Putamen (tissue), 1 donor: Measurements from ENCODE around the gene PEX26.
"Not testable (repeated sequence)": the region's sequence is repeated elsewhere in the genome, so short reads cannot be mapped to it uniquely, and the experiment has no call there.

Experiments
- DNase-seq: peaks from one replicate; pipeline ENCODE4 v3.0.0-alpha.2; 2016; ENCODE audit warnings: low spot score

Gene PEX26

DNA sequence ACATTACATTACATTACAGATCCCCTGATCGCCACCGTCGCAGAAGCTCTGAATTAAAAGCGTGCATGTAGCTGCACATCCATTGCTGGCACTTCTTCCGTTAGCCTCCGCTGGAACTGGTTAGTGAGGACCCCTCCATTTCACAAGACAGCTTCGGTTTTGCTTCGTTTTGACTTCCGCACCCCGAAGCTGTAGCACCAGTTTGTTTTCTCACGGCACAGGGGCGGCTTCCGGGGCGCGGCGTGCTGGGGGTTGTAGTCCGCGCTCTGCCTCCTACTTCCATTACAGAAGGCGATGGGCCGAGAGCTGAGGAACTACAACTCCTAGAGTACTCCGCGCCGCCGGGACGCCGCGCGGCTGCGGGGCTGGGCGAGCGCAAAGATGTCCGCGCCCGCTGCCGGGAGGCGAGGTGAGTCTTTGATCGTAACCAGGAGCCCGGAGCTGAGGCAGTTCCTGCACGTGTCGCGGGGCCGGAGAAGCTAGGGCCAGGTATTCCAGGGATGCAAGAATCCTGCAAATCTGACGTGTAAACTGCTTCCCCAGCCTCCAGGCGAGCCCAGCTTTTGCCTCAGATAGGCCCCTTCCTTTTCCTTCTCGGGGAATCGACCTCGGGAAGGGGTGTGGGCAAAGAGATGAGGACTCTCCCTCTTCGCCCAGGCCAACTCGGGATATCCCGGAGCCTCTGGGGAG is at the start of gene PEX26:
Gene PEX26, plus strand, starts transcription at position 352 of the 690 bp plus-strand sequence. CDS start 387 bp downstream, outside the sequence.
- DNase-seq: peak; percentile 96

DNA sequence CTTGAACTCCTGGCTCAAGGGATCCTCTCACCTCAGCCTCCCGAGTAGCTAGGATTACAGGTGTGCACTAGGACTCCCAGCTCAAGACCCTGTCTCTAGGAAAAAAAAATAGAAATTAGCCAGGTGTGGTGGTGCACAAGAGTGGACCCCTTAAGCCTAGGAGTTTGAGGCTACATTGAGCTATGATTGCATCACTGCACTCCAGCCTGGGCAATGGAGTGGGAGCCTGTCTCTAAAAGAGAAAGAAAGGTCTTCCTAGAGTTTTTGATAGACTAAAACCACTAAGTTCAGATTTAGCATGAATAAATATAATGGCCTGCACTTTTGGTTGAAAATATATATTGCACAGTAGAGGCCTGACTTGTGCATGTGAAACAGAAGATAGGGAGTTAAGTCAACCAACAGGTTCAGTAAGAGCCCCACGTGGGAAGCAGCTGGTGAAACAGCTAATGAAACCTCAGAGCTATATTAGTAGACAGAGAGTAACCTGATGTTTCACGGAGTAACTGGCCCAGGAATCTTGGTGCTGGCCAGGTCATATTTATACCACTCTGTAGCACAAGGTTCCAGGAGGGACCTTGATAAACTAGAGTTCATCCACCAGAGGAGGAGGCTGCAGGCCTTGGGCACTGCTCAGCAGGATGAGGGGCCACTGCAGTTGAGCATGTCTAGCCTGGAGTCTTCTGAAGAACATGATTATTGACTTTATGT is 48.8 kb upstream of the PEX26 start:
- DNase-seq: no peak

DNA sequence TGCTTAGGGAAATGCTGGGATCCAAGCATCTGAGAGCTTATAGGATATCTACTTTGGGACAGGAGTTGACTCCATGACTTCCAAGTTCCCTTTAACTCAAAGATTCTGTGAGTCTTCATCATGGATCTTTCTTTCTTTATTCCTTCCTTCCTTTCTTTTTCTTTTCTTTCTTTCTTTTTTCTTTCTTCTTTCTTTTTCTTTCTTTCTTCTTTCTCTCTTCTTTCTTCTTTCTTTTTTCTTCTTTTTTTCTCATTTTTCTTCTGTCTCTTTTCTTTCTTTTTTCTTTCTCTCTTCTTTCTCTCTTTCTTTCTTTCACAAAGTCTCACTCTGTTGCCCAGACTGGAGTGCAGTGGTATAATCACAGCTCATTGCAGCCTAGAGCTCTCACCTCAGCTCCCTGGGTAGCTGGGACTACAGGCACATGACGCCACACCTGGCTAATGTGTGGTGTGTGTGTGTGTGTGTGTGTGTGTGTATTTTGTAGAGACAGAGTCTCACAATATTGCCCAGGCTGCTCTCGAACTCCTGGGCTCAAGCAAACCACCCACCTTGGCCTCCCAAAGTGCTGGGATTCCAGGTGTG is 48.0 kb upstream of the PEX26 start:
- no peak for DNase-seq

DNA sequence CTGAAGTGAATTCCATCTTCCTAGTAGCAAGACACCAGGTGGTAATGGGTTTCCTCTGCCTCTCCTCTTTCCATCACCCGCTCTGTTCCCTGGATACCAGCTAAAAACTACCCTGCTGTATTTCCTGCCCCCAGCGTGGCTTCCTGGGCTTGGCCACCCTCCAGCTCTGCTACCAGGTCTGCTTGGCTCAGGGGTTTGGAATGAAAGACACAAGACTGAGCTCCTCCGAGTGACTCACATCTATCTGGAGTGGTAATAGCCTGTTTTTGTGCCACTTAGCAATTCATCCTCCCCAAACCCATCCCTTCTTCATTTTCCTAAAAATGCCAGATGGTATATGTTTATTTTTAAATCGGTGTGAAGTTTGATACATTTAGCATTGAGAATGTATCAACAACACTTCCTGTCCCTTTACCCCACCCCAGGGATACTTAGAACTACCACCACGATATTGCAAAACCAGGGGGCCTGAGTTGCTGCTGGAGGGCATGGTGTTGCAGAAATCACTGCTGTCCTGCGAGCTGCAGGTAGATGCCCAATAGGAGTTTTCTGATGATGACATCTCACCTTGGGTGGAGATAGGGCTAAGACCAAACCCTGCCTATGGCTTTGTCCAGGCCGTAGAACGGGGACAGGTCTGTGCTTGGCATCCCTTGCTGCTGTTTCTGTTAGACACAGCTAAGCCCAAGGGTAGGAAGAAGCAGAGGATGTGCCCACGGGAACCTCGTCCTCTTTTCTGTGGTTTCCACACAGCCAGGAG is 45.9 kb upstream of the PEX26 start:
- no peak for DNase-seq

DNA sequence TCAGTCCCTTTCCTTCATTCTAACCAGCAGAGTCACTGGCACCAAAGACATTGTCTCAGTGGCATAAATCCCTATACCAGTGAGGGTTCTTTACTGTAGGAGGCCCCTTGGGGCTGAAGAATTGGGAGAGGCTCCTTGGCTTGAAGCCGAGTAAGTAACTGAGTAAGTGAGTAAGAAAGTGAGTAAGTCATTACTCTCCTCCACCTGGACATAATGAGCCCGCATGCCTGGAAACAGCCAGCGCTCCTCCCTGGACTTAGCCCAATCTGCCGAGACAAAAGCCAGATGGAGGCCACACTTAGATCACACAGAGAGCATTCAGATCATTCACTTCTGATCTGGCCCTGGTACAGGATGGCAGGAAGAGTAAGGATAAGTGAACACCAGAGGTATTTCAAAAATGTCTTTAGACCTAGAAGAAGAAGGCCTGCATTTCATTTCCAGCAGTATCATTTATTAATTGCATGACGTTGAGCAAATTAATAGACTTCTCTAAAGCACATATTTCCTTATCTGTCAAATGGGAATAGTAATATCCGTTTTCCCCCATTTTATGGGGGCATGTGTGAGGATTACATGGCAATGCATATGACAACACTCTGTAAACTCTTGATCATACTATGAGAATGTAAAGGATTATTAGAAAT is 45.2 kb upstream of the PEX26 start:
- DNase-seq: no peak

DNA sequence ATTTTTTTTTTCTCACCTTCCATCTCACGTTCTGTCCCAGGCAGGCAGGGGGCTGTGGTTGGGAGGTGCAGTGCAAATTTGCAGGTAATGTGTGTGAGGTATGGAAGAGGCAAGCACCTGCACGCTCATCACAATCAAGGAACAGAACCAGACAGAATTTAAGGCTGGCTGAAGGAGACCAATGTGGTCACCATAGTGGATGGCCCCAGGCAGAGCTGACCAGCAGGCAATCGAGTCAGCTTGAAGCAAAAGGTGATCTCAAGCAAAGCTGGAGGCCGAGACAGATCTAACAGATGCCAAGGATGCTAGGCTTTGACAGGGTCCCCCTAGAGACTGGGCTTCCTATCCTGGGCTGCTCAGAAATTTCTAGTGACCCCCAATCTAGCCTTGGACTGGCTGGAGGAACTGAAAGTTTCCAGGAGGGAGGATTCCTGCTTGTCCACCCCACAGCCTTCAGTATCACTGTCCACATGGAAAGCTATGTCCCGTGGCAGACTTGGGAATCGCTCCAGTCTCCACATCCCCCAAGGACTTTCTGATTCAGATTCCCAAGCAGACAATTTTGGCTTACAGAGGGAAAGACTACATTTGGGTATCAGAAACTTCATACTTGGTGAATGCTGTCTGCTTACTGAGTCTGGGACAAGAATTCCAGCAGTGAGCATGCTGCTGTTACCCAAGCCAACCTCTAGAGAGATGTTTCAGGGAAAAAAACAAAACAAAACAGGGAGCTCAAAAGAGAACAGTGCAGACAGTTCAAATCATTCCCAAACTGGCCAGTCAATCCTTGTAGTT is 44.4 kb upstream of the PEX26 start:
- no peak for DNase-seq

DNA sequence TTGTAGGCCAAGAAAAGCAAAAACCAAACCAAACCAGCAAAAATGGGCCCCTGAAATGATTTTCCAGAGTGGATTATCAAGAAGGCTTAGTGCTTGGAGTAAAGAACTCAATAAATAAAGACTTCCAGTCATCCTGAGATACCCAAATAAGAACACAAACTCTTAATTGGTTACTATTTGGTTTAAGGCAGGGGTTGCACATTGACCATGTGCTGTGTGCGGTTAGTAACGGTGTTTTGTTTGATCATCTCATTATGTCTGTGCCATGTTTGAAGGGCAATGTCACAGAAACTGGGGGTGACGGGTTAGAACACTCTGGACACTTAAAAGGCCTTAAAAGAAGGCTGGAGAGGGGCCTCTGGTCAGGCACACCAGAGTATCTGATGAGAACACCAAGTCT is 43.7 kb upstream of the PEX26 start:
- DNase-seq: no peak

DNA sequence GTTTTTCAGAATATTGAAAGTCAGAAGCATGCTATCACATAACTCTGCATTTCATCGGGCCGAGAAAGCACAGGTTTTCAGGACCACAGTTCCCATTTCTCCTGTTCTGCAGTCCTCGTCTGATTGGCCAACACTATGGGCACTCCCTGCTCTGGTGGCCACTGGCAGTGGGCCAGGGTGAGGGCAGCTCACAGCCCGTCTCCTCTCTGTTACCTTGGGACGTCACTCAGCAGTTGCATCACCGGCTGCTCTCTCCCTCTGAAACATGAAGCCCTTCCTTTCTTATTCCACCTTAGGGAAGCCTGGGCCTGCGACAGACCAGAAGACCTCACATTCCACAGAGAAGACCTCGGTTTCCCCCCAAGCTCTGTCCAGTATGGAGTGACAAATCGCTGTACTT is 42.0 kb upstream of the PEX26 start:
- DNase-seq: no peak

DNA sequence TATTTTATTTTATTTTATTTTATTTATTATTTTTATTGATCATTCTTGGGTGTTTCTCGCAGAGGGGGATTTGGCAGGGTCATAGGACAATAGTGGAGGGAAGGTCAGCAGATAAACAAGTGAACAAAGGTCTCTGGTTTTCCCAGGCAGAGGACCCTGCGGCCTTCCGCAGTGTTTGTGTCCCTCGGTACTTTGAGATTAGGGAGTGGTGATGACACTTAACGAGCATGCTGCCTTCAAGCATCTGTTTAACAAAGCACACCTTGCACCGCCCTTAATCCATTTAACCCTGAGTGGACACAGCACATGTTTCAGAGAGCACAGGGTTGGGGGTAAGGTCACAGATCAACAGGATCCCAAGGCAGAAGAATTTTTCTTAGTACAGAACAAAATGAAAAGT is 36.9 kb upstream of the PEX26 start:
- not testable (repeated sequence) for DNase-seq

DNA sequence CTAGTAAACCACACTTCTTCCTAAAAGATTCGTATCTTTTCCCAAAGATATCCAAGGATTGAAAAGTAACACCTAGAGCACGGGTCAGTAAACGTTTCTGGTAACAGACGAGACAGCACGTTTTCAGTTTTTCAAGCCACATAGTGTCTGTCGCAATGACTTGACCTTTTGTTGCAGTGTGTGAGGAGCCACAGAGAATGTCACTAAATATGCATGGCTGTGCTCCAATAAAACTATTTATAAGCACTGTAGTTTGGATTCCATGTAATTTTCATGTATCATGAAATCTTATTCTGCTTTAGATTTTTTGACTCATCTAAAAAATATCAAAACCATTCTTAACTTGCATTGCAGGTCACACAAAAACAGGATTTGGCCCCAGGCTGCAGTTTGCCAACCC is 35.1 kb upstream of the PEX26 start:
- DNase-seq: no peak

DNA sequence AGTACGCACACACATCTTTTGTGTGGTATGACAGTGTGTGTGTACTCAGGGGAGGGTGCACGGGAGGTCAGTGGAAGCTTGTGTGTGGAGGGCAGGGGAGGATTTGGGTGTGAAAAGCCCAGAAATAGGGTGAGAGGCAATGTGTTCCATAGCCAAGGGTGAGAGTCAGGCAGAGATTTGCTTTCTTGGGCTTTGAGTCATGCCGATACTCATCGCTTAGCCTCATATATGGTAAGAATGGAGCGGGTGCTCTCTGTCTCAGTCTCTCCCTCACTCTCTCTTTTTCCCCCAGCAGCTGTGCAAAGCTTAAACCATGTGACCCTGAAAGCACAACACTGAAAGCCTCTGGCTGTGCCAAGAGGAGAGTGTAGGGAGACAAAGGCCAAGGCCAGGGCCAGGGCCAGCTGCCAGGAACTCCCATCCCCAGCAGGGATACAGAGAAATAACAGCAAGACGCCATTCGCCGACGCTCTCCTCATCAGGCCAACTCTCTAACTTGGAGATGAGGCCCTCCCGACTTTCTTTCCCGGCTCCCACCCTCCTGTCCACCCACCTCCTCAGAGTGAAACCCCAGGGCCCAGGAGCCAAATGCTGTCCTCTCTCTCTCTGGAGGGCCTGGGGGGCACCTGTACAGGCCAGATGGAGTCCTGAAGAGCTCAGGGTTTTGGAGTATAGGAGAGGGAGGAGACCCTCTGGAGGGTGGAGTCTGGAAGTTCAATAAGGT is 33.1 kb upstream of the PEX26 start:
- DNase-seq: peak; percentile 97

DNA sequence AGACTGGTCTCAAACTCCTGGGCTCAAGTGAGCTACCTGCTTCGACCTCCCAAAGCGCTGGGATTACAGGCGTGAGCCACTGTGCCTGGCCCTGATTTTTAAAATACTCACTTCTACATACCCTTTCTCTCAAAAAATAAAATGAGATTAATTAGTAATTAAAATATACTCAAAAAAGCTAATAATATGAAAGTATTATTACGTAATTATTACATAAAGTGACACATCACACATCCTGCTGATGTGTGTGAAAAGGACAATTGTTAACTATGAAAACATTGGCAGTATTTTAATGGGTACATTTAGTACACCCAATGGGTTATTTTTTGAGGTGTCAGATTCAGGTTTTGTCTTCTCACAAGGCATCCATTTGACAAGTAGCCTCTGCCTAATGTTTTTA is 32.0 kb upstream of the PEX26 start:
- DNase-seq: no peak

DNA sequence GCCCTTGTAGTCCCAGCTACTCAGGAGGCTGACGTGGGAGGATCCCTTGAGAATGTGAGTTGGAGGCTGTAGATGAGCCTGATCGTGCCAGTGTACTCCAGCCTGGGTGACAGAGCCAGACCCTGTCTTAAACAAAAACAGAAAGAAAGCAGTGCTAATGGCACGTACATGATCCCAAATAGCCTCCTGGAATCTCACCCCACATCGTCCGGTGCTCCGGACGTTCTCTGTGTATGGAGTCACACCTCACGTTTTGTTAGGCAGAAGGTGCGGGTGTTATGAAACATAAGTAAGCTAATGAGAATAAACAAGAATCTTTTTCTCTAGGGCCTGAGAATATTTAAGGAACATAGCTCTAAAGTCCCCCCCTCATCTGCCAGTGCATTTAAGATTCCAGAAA is 29.7 kb upstream of the PEX26 start:
- DNase-seq: no peak

DNA sequence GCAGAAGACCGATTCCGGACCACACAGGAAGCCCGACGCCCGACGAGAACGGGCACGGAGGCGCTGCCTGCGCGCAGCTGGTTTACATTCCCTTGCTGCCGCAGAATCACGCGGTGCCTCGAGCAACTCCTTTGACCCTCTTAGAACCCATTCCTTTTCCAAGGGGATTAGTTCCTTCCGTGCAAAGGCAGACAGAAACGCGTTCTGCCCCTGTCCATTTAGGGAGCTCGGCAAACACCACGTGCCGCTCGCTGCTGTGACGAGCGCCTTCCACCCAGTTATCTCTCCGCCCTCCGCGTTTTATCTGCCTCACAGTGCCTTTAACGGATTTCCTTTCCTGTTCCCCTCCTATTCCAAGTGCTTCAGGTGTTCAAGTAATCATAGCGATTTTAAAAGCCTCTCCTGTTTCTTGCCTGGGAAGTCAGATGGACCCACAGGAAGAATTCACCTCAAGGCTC is 29.3 kb upstream of the PEX26 start:
- DNase-seq: no peak

DNA sequence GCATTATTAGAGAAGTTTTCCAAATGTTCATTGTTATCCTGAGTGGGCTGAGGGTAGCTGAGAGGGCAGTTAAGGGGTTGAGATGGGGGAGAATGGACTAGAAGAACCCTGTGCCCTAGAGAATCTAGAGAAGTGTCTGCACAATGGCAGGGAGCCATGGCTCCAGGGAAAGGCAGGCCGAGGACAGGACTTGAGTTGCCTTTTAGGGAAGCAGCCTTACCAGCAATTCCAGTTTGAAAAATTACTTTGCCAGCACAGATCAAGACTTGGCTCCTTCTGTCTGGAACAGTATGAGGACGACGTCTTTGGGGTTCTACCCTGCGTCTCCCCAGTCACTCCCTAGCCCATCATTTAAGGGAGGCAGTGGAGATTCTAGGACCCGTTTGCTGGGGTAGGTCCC is 27.7 kb upstream of the PEX26 start:
- no peak for DNase-seq

DNA sequence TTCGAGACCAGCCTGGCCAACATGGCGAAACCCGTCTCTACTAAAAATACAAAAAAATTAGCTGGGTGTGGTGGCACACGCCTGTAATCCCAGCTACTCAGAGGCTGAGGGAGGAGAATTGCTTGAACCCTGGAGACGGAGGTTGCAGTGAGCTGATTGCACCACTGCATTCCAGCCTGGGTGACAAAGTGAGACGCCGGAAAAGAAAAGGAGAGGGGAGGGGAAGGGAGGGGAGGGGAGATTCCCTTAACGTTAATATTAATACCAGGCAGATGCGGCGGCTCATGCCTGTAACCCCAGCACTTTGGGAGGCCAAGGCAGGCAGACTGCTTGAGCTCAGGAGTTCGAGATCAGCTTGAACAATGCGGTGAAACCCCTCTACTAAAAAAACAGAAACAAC is 26.7 kb upstream of the PEX26 start:
- DNase-seq: not testable (repeated sequence)

DNA sequence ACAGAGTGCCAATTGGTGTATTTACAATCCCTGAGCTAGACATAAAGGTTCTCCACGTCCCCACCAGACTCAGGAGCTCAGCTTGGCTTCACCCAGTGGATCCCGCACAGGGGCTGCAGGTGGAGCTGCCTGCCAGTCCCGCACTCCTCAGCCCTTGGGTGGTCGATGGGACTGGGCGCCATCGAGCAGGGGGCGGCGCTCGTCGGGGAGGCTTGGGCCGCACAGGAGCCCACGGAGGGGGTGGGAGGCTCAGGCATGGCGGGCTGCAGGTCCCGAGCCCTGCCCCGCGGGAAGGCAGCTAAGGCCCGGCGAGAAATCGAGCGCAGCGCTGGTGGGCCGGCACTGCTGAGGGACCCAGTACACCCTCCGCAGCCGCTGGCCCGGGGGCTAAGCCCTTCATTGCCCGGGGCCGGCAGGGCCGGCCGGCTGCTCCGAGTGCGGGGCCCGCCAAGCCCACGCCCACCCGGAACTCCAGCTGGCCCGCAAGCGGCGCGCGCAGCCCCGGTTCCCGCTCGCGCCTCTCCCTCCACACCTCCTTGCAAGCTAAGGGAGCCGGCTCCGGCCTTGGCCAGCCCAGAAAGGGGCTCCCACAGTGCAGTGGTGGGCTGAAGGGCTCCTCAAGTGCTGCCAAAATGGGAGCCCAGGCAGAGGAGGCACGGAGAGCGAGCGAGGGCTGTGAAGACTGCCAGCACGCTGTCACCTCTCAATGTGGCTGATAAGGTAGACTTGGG is 24.4 kb upstream of the PEX26 start:
- DNase-seq: not testable (repeated sequence)

DNA sequence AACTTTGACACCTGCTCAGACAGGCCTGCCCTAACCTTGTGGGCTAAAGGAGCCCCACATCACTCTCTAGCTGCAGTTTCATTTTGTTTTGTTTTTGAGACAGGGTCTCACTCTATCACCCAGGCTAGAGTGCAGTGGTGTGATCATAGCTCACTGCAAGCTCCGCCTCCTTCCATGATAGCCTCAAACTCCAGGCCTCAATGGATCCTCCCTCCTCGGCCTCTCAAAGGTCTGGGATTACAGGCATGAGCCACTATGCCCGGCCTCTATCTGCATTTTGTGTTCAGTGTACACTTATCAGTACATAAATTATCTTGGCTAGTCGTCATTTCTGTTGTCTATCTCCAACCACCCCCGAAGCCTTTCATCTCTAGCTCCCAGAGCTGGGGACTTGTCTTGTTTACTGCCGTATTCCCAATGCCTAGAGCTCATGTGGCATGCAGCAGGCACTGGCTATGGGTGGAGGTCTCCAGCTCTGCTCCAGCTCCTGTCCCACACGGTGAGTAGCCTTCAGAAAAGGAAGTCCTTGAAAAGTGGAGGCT is 22.1 kb upstream of the PEX26 start:
- DNase-seq: no peak

DNA sequence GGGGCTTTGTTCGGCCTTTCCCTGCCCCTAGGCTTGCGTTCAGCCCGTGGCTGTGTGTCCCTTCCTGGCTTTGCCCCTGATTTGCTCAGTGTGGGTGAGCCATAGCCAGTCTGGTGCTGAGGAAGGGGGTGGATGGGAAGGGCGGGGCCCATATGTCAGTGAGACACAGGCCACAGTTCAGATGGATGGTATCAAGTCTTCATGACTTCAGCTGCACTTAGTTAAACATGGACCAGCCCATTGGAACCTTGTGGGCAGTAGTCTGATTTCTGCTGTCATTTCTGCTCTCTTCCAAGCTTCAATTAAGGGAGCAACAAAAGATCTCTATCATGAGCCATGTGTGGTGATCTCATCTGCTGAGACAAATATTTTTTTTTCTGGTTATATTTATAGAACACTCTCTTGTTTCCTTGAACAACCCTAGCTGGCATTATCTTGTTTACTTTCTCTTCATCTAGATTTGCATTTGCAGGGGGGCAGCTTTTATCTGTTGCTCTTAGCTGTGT is 21.6 kb upstream of the PEX26 start:
- DNase-seq: peak; percentile 89
